ENCODE data around the gene TSPAN16.
A peak's percentile ranks its signal among the peaks of the same experiment; 100 is the strongest.

TSPAN16 gene

GRCh38 chr19:11295665-11296245 is at the start of gene TSPAN16:
Gene TSPAN16, plus strand, starts transcription at chr19:11296160. Its CDS starts 138 bp downstream, at chr19:11296298.
- DNase-seq, result no peak

- DNase-seq, result no peak
Observed at GRCh38 chr19:11246941-11247340, 49.0 kb upstream of the TSPAN16 start.

DNA sequence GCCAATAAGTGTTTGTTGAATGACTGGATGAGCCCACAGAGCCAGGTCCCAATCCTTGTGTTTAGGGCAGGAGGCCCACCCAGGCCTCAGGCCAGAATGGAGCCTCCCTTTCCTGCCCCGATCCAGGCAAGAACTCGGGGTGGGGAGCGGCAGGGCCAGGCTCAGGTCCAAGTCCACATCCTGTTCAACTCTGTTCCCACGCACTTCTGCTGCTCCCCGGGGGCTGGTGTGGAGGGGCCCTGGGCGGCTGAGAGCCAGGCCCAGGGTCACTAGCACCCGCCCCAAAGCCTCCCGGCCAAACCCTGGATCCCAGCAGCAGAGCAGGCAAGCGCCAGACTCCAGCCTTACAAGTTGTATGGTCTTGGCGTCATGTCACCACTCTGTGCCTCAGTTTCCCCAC is 48.6 kb upstream of the TSPAN16 start:
- no peak for DNase-seq

DNA sequence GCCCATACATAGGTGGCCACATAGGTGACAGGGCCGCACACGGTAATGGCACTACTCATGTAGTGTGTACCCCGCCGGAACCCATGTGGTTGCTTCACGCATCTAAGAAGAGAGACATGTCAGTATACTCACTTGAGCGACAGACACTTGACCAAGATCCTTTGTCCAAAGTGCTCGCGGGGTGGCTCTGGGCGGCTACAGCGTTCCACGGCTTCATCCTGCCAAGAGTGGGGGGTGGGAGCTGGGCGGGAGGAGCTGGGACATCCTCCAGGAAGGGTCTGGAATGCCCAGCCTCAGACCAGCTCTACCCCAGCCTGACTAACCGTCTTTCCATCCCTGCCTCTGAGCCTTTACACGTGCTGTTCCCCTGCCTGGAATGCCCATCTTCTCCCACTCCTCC is 48.0 kb upstream of the TSPAN16 start:
- DNase-seq, result no peak

DNA sequence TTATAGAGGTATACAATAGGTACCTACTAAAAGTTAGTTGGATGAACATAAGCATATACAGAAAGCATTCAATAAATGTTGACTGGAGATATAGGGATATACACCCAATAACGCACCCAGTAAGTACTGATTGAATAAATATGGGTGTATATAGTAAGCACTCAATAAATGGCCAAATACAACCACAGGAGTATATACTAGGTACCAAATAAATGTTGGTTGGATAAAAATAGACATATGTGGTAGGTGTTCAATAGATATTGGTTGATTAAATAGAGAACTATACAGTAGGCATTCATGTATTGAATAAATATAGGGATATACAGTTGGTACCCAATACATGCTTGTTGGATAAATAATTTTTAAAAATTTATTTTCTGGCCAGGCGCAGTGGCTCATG is 47.1 kb upstream of the TSPAN16 start:
- no peak for DNase-seq

DNA sequence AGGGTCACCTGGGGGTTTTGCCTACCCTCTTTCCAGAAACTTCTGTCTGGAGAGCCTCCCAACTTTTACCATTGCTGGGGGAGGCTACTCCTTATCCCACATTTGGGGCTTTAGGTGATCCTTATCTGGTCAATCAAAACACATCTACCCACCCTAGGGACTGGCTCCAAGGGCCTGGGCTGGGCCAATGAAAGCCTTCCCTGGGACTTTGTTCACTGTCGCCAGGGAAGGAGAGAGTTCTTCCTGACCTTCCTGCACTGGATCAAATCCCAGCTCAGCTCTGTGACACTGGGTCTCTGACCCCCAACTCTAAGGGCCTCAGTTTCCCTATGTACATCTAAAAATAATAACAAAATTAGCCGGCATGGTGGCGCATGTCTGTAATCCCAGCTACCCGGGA is 44.7 kb upstream of the TSPAN16 start:
- DNase-seq, result no peak

DNA sequence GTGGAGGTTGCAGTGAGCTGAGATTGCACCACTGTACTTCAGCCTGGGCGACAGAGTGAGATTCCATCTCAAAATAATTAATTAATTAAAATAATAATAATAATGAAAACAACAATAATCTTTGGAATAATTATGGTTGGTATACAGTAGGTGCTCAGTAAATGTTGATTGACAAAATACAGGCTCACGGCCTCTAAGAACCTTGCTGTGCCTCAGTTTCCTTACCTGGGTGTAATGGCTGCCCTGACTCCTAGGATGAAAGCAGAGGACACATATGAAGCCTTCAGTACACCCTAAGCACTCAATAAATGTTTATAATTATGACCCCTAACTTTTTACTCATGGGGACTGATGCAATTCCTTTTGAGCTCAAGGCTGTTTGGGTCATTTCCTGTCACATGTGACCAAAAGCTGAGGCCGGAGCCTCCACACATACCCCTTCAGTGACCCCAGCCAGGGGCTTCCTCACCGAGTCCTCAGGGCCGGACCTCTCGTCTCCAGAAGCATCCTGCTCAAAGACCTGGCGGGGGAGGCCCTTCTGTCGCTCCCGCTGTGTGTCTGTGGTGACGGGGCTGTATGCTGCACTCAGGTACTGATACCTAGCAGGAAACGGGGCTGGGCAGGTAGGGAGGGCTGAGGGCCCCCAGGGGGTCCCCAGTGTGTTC is 44.2 kb upstream of the TSPAN16 start:
- DNase-seq, result no peak

GRCh38 chr19:11252665-11253355 is 43.1 kb upstream of the TSPAN16 start:
- no peak for DNase-seq

DNA sequence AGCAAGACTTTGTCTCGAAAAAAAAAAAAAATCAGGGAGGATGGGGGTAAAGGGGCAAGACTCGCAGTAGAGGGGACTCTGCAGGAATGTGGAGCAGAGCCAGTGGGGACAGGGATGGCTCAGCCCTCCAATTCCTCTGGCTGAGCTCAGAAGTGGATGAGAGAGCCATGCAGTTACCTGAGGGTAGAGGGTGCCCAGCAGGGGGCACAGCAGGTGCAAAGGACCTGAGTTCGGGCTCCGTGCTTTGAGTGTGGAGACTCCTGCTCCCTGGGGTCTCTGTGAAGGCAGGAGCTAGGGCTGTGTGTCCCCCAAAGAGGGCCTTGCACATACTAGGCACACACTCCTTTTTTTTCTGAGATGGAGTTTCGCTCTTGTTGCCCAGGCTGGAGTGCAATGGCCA is 41.3 kb upstream of the TSPAN16 start:
- peak in 1 of 2 experiments; percentile 26 for DNase-seq

GRCh38 chr19:11256189-11256588 is 39.8 kb upstream of the TSPAN16 start:
- no peak for DNase-seq

GRCh38 chr19:11257846-11258380 is 38.0 kb upstream of the TSPAN16 start:
- no peak for DNase-seq

GRCh38 chr19:11260996-11261395 is 35.0 kb upstream of the TSPAN16 start:
- no peak for DNase-seq

DNA sequence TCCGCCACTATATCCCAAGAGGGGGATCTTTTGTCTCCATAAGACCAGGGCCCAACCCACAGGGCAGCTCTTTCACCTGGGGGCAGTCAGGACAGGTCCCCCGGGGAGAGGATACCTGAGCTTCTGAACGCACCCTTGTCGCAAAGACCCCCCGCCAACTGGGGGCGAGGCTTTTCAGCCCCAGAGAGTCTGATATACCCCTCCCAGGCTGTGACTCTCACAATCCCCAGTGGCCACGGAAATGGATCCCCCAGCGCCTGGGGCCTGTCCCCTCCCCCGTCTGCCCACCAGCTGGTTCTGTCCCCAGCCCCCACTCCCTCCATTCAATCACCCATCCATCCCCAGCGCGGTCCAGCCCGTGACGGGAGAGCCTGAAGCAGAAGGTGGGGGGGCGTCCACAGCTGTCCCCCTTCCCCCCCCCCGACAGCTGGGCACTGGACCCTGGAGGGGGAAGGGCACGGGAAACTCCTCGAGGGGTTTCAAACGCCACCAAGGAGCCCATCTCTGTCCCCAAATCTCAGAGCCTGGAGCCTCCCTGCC is 34.5 kb upstream of the TSPAN16 start:
- no peak for DNase-seq

DNA sequence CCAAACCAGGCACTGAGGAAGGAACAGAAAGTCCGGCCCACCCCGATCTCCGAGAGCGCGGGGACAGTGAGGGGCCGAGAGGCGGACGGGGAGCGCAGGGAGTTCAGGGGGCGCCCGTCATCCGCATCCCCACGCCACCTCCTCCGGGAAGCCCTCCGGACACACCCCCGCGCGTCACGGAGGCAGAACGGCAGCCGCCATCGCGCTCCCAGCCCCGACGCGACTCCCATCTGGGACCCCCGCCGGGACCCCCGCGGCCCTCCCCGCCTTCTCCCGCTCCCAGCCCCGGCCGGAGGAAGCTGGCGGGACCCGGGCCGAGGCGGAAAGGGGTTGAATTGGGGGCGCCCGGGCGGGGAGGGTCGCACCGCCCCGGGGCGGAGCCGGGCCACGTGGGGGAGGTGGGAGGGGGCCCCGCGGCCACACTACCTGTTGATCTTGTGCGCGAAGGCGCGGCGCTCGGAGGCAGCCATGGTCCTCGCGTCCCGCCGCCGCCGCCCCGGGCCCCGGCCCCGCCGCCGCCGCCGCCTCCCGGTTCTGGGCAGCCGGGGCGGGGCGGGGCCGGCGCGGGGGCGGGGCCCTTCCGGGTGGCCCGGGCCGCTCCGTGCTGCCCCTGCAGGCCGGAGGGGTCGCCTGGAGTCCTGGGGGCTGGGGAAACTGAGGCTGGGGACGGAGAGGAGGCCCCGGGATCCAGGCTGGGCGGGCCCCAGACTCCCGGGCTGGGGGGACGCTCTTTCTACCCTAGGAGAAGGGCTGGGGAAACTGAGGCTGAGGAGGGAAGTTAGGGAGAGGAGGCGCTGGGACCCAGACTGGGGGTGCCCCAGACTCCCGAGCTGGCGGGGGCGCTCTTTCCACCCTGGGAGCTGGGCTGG is 33.8 kb upstream of the TSPAN16 start, which contains the start of gene DOCK6:
Gene DOCK6 (minus strand): TSS at position 554 of the 869 bp plus-strand sequence. CDS start 84 bp downstream, at position 470.
- peak; percentile 29 to 50 for DNase-seq

GRCh38 chr19:11263726-11264125 is 32.2 kb upstream of the TSPAN16 start:
- DNase-seq, result no peak

DNA sequence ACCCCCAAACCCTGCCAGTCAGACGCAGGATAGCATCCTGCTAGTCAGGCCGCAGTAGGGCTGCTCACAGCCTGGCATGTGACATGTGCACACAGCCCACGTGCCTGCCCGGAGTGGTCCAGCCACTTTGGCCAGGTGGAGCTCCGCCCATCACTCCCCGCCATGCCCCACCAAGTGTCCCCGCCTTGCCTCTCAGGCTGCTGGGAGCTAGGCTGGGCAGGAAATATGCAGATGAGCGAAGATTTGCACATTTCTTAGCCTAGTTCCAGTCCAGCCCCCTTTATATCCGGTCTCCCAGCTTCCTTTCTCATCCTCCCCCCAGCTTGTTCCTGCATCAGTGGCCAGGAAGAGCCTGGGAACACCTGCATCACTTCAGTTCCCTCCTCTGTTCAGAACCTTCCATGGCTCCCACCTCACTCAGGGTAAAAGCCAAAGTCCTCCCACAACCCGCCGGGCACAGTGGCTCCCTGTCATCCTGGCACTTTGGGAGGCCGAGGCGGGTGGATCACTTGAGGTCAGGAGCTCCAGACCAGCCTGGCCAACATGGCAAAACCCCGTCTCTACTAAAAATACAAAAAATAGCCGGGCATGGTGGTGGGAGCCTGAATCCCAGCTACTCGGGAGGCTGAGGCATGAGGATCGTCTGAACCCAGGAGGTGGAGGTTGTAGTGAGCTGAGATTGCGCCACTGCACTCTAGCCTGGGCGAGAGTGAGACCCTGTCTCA is 31.3 kb upstream of the TSPAN16 start:
- DNase-seq, result no peak

- no peak for DNase-seq
Observed at GRCh38 chr19:11265177-11265784, 30.7 kb upstream of the TSPAN16 start.

DNA sequence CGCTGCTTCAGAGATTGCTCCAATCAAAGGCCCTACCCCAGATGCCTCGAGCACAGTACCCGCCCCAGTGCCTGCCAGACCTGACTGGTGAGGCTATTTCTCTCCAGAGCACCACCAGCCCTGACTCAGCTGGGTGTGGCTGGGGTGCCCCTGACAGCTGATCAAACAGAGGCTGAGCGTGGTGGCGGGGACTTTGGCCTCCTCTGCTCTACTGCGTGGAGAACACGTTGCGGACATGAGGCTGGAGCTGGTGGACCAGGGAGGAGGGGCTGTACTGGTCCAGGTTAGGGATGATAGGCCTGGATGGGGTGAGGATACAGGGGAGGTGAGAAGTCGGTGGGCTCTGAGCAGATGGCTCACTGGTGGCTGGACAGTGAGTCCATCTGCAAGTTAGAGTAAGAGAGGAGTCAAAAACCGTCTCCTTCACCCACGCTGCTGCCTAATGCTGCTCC is 30.1 kb upstream of the TSPAN16 start:
- no peak for DNase-seq

DNA sequence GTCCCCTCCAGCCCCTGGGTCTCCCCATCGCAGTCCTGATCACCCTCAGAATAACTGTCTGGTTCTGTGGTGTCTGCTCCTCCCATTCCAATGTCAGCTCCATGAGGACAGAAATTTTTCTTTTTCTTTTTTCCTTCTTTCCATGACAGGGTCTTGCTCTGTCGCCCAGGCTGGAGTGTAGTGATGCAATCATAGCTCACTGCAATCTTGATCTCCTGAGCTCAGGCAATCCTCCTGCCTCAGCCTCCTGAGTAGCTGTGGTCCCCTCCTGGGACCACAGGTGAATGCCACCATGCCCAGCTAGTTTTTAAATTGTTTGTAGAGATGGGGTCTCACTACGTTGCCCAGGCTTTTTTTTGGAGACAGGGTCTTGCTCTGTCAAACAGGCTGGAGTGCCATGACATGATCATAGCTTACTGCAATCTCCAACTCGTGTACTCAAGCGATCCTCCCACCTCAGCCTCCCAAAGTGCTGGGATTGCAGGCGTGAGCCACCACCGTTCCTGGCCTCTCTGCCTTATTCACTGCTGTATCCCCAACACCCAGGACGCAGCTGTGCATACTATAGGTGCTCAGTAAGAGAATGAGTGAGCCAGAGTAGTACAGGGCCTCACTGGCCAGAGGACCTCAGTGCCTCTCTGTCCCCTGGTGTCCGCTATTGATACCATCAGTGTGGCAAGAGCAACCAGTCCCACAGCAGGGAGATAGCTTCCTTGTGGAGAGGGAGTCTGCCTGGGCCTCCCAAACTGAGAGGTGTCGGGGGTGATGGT is 28.5 kb upstream of the TSPAN16 start:
- no peak for DNase-seq

- no peak for DNase-seq
Observed at GRCh38 chr19:11268783-11269267, 27.1 kb upstream of the TSPAN16 start.

Measured in activated T-cell treated with anti-CD3 and anti-CD28 coated beads, Interleukin-2, amount 50 U/mL, for 48 hours (primary cell).